GM23338 (cell line): ENCODE results near the gene TIAM1. TPM values are rescaled to one million over a fixed set of nuclear protein-coding genes. Genes with fewer than 3 reads are reported as not detected.

Experiments
- ATAC-seq: fragments of 200-7000 bp; cut with Tn5 transposase; 3 replicates; pipeline ENCODE4 v1.9.1; 2020
- DNase-seq: peaks from one replicate; pipeline ENCODE4 v3.0.0-alpha.2; 2015; ENCODE audit warnings: low spot score
- H2AFZ ChIP-seq: fragments of 200-600 bp; sonication (generic); 2 replicates; pipeline ENCODE4 v1.8.0; 2016; ENCODE audit warnings: antibody characterized with exemption, mild to moderate bottlenecking, moderate library complexity
- H3F3A ChIP-seq: fragments of 200-600 bp; sonication (generic); replicated peaks from 2 replicates; pipeline ENCODE4 v1.8.0; 2017; ENCODE audit warnings: antibody characterized with exemption, mixed run types, low read depth
- H3K27ac ChIP-seq: fragments of 200-600 bp; sonication (generic); 2 replicates; pipeline ENCODE4 v1.6.1; 2016; ENCODE audit warnings: low read depth
- H3K27me3 ChIP-seq: fragments of 200-600 bp; sonication (generic); 2 replicates; pipeline ENCODE4 v1.8.0; 2016; ENCODE audit warnings: mild to moderate bottlenecking, mixed run types, moderate library complexity; ENCODE audit not compliant: insufficient read depth
- H3K36me3 ChIP-seq: fragments of 200-600 bp; sonication (generic); 2 replicates; pipeline ENCODE4 v1.8.0; 2016; ENCODE audit warnings: mild to moderate bottlenecking; ENCODE audit not compliant: insufficient read depth
- H3K4me1 ChIP-seq: fragments of 200-600 bp; sonication (generic); 2 replicates; pipeline ENCODE4 v1.8.0; 2016; ENCODE audit warnings: mild to moderate bottlenecking, moderate library complexity; ENCODE audit not compliant: insufficient read depth
- H3K4me2 ChIP-seq: fragments of 200-600 bp; sonication (generic); 2 replicates; pipeline ENCODE4 v1.7.1; 2017; ENCODE audit warnings: mixed run types
- H3K4me3 ChIP-seq: fragments of 200-600 bp; sonication (generic); 2 replicates; pipeline ENCODE4 v1.6.1; 2016; ENCODE audit warnings: mixed run types
- H3K79me2 ChIP-seq: fragments of 200-600 bp; sonication (generic); replicated peaks from 2 replicates; pipeline ENCODE4 v1.8.0; 2017; ENCODE audit warnings: mild to moderate bottlenecking; ENCODE audit not compliant: insufficient read depth
- H3K9me2 ChIP-seq: fragments of 200-600 bp; sonication (generic); 2 replicates; pipeline ENCODE4 v1.8.0; 2017; ENCODE audit not compliant: insufficient read depth
- H4K20me1 ChIP-seq: fragments of 200-600 bp; sonication (generic); replicated peaks from 2 replicates; pipeline ENCODE4 v1.8.0; 2017; ENCODE audit warnings: mild to moderate bottlenecking; ENCODE audit not compliant: insufficient read depth
- H3K27ac Mint-ChIP-seq: 2 replicates; pipeline ENCODE4 v1.8.0; 2020; ENCODE audit warnings: inconsistent platforms, mild to moderate bottlenecking, moderate library complexity, mixed read lengths
- H3K27me3 Mint-ChIP-seq: 3 replicates; pipeline ENCODE4 v1.8.0; 2022; ENCODE audit warnings: low read depth, mild to moderate bottlenecking, moderate library complexity, mixed read lengths, inconsistent platforms; ENCODE audit not compliant: insufficient read depth, poor library complexity
- H3K36me3 Mint-ChIP-seq: 3 replicates; pipeline ENCODE4 v1.8.0; 2021; ENCODE audit warnings: low read depth, mild to moderate bottlenecking, inconsistent platforms, moderate library complexity, mixed read lengths
- H3K4me1 Mint-ChIP-seq: 3 replicates; pipeline ENCODE4 v1.8.0; 2020; ENCODE audit warnings: mild to moderate bottlenecking, inconsistent platforms, mixed read lengths
- H3K4me3 Mint-ChIP-seq: 3 replicates; pipeline ENCODE4 v1.8.0; 2021; ENCODE audit warnings: moderate library complexity, mild to moderate bottlenecking, inconsistent platforms, mixed read lengths
- H3K9me3 Mint-ChIP-seq: 3 replicates; pipeline ENCODE4 v1.8.0; 2020; ENCODE audit warnings: moderate library complexity, mild to moderate bottlenecking, inconsistent platforms, mixed read lengths
- CREB1 ChIP-seq: fragments of 250-450 bp; sonication (Bioruptor Pico); IDR thresholded peaks from 2 replicates; pipeline ENCODE4 v1.5.0; 2020; ENCODE audit warnings: low read depth, mild to moderate bottlenecking, moderate library complexity
- CTCF ChIP-seq, 2 experiments: fragments of 200-600 bp in 1 of 2; sonication (generic) in 1 of 2; conservative IDR thresholded peaks; 2 replicates each; pipeline versions ENCODE4 v1.5.1 to v1.6.1; 2016 to 2017; ENCODE audit warnings: antibody characterized with exemption in 2 of 2, low read depth in 2 of 2, mild to moderate bottlenecking in 2 of 2, moderate library complexity in 1 of 2
- ETS1 ChIP-seq: IDR thresholded peaks from 2 replicates; pipeline ENCODE4 v1.6.1; 2016; ENCODE audit warnings: antibody characterized with exemption
- EZH2 ChIP-seq: fragments of 200-600 bp; sonication (generic); IDR thresholded peaks from one replicate; pipeline ENCODE4 v1.8.0; 2017; ENCODE audit warnings: antibody characterized with exemption, mild to moderate bottlenecking, low read depth; ENCODE audit not compliant: unreplicated experiment
- EZH2phosphoT487 ChIP-seq: fragments of 200-600 bp; sonication (generic); IDR thresholded peaks from one replicate; pipeline ENCODE4 v1.8.1; 2018; ENCODE audit warnings: antibody characterized with exemption; ENCODE audit not compliant: unreplicated experiment
- JUNB ChIP-seq: IDR thresholded peaks from one replicate; pipeline ENCODE4 v1.6.1; 2016; ENCODE audit warnings: antibody characterized with exemption; ENCODE audit not compliant: unreplicated experiment
- NANOG ChIP-seq: IDR thresholded peaks from 2 replicates; pipeline ENCODE4 v1.6.1; 2016; ENCODE audit warnings: antibody characterized with exemption, borderline replicate concordance
- POLR2AphosphoS5 ChIP-seq: IDR thresholded peaks from 2 replicates; pipeline ENCODE4 v1.6.1; 2016; ENCODE audit warnings: antibody characterized with exemption, low read depth
- STAT1 ChIP-seq: IDR thresholded peaks from one replicate; pipeline ENCODE4 v1.6.1; 2016; ENCODE audit warnings: antibody characterized with exemption; ENCODE audit not compliant: unreplicated experiment
- ZNF114 ChIP-seq: fragments of 250-450 bp; sonication (Bioruptor Pico); IDR thresholded peaks from 2 replicates; pipeline ENCODE4 v1.5.0; 2020; ENCODE audit warnings: mild to moderate bottlenecking, moderate library complexity
- ZNF331 ChIP-seq: fragments of 250-450 bp; sonication (Bioruptor Pico); IDR thresholded peaks from 2 replicates; pipeline ENCODE4 v1.5.0; 2020; ENCODE audit warnings: low read depth, mild to moderate bottlenecking, moderate library complexity
- polyA plus RNA-seq: library from polyadenylated mRNA; unstranded; fragments of >200 nt; fragmentation: Nextera tagmentation; extraction: Ambion mirVana; gene quantifications from 2 replicates; pipeline ENCODE4 v1.2.1, GENCODE V29; 2016
- total RNA-seq: library from RNA; depleted of rRNA; stranded (reverse); fragments of >200 nt; shearing (Covaris generic); gene quantifications from 2 replicates; pipeline ENCODE4 v1.2.3, GENCODE V29; 2014

Gene TIAM1
- total and polyA plus RNA-seq, 2 experiments from 2014 or later = 18.5 to 20.0 TPM

GRCh38 chr21:31360717-31361116 is 16.7 kb upstream of the TIAM1 start:
- peaks cover 14% of the 10 kb centered on the region; the same call in 1 of the 2 replicates for H3K4me1 ChIP-seq
- H4K20me1 ChIP-seq = no peaks in the 10 kb centered on the region; the same call in 1 of the 2 replicates
- H3K36me3 Mint-ChIP-seq = no peaks in the 10 kb centered on the region
- no peak overlapping the region for H3K27ac Mint-ChIP-seq
- no peak overlapping the region for H3K27ac ChIP-seq
- H3K9me2 ChIP-seq = no peaks in the 10 kb centered on the region
- no peak for ATAC-seq
- no peak for DNase-seq
- H3K36me3 ChIP-seq = no peaks in the 10 kb centered on the region
- no peaks in the 10 kb centered on the region; the same call in 2 of the 3 replicates for H3K9me3 Mint-ChIP-seq
- no peak overlapping the region for H3K4me2 ChIP-seq
- H3F3A ChIP-seq = no peaks in the 10 kb centered on the region
- H3K27me3 Mint-ChIP-seq = no peaks in the 10 kb centered on the region
- peaks cover 13% of the 10 kb centered on the region; the same call in 2 of the 3 replicates for H3K4me1 Mint-ChIP-seq
- H3K4me3 ChIP-seq = no peak overlapping the region
- no peak for TF ChIP-seq EZH2phosphoT487
- TF ChIP-seq STAT1 = no peak
- no peak for TF ChIP-seq ZNF114 (CRISPR knock-in tag)
- no peak for TF ChIP-seq JUNB
- H2AFZ ChIP-seq = no peak overlapping the region
- no peak overlapping the region for H3K4me3 Mint-ChIP-seq
- no peaks in the 10 kb centered on the region for H3K27me3 ChIP-seq
- H3K79me2 ChIP-seq = no peaks in the 10 kb centered on the region

- no peaks in the 10 kb centered on the region for H3K27me3 ChIP-seq
- no peak overlapping the region for H3K27ac ChIP-seq
- no peak for DNase-seq
- no peak overlapping the region for H3K4me3 Mint-ChIP-seq
- H3K4me1 Mint-ChIP-seq = no peaks in the 10 kb centered on the region
- no peaks in the 10 kb centered on the region for H3K79me2 ChIP-seq
- H3K4me2 ChIP-seq = no peak overlapping the region
- no peaks in the 10 kb centered on the region for H3K4me1 ChIP-seq
- no peak for ATAC-seq
- no peaks in the 10 kb centered on the region for H3K36me3 Mint-ChIP-seq
- H3K36me3 ChIP-seq = no peaks in the 10 kb centered on the region
- TF ChIP-seq JUNB (no peak), CTCF (conservative IDR thresholded peaks at IDR 0.05; ENCODE audit: low read depth in 2 of 2) (no peak), ZNF331 (CRISPR knock-in tag) (no peak)
- H3K9me3 Mint-ChIP-seq = no peaks in the 10 kb centered on the region; the same call in 2 of the 3 replicates
- no peak overlapping the region for H3K4me3 ChIP-seq
- H3K27ac Mint-ChIP-seq = no peak overlapping the region
- H4K20me1 ChIP-seq = no peaks in the 10 kb centered on the region; the same call in 1 of the 2 replicates
- H3K27me3 Mint-ChIP-seq = no peaks in the 10 kb centered on the region
- H3F3A ChIP-seq = no peaks in the 10 kb centered on the region
- H3K9me2 ChIP-seq = no peaks in the 10 kb centered on the region
- no peak overlapping the region for H2AFZ ChIP-seq
Observed at GRCh38 chr21:31358158-31358557, 14.1 kb upstream of the TIAM1 start.

GRCh38 chr21:31356440-31356839 is 12.4 kb upstream of the TIAM1 start:
- H3K4me3 ChIP-seq = no peak overlapping the region
- peaks cover 3% of the 10 kb centered on the region for H3K27me3 Mint-ChIP-seq
- no peaks in the 10 kb centered on the region for H3K36me3 ChIP-seq
- no peaks in the 10 kb centered on the region for H3K4me1 Mint-ChIP-seq
- no peak overlapping the region for H3K27ac ChIP-seq
- no peak overlapping the region for H3K4me2 ChIP-seq
- ATAC-seq = no peak
- H3F3A ChIP-seq = no peaks in the 10 kb centered on the region
- H3K36me3 Mint-ChIP-seq = no peaks in the 10 kb centered on the region
- no peaks in the 10 kb centered on the region for H3K27me3 ChIP-seq
- no peak overlapping the region for H2AFZ ChIP-seq
- no peak overlapping the region for H3K4me3 Mint-ChIP-seq
- no peaks in the 10 kb centered on the region for H3K9me2 ChIP-seq
- H3K9me3 Mint-ChIP-seq = no peaks in the 10 kb centered on the region; the same call in 2 of the 3 replicates
- no peaks in the 10 kb centered on the region; the same call in 1 of the 2 replicates for H4K20me1 ChIP-seq
- H3K4me1 ChIP-seq = no peaks in the 10 kb centered on the region
- DNase-seq = no peak
- no peaks in the 10 kb centered on the region for H3K79me2 ChIP-seq
- H3K27ac Mint-ChIP-seq = no peak overlapping the region
- TF ChIP-seq EZH2phosphoT487 = no peak
- no peak for TF ChIP-seq NANOG
- no peak for TF ChIP-seq ETS1
- no peak for TF ChIP-seq CTCF (conservative IDR thresholded peaks at IDR 0.05; ENCODE audit: low read depth in 2 of 2)
- no peak for TF ChIP-seq ZNF331 (CRISPR knock-in tag)
- no peak for TF ChIP-seq EZH2
- no peak for TF ChIP-seq JUNB
- TF ChIP-seq CREB1 (CRISPR knock-in tag) = no peak
- TF ChIP-seq POLR2AphosphoS5 = no peak
- TF ChIP-seq ZNF114 (CRISPR knock-in tag) = no peak
- no peak for TF ChIP-seq STAT1
